ENCODE data around the gene ITGB1BP1. TPM values are rescaled to one million over a fixed set of nuclear protein-coding genes. Genes with fewer than 3 reads are reported as not detected.

Gene ITGB1BP1
- total RNA-seq, 4 donors from 2014 or later = 14.3 to 39.1 (median 32.6) TPM

GRCh38 chr2:9391961-9392720, 31.2 kb downstream of the ITGB1BP1 start:
- no peak overlapping the region for H3K4me3 ChIP-seq
- intact Hi-C loops (cut with DNase I) = no loop called here
- DNase-seq = no peak
- H3K9me3 ChIP-seq = no peaks in the 10 kb centered on the region
- peaks cover 0 to 19% (median 7%) of the 10 kb centered on the region in 3 donors for H3K4me1 ChIP-seq
- no peaks in the 10 kb centered on the region for H3K27me3 ChIP-seq
- TF ChIP-seq CTCF (IDR thresholded peaks at IDR 0.05) = no peak
- TF ChIP-seq POLR2A (IDR thresholded peaks at IDR 0.05) = no peak
- H3K36me3 ChIP-seq = peaks cover 0 to 71% (median 0%) of the 10 kb centered on the region in 3 donors
- WGBS, 2 donors = 79 to 81% methylated on average over 7 to 10 of the region's 13 CpGs
- peak overlapping the region in 2 of 4 donors; percentile 58 to 69 for H3K27ac ChIP-seq

GRCh38 chr2:9390991-9391390, 32.3 kb downstream of the ITGB1BP1 start:
- TF ChIP-seq CTCF (IDR thresholded peaks at IDR 0.05) = no peak
- TF ChIP-seq POLR2A (IDR thresholded peaks at IDR 0.05) = no peak
- intact Hi-C loops (cut with DNase I) = no loop called here
- H3K36me3 ChIP-seq = peaks cover 0 to 64% (median 0%) of the 10 kb centered on the region in 3 donors
- no peak overlapping the region for H3K27ac ChIP-seq
- no peaks in the 10 kb centered on the region for H3K9me3 ChIP-seq
- H3K27me3 ChIP-seq = no peaks in the 10 kb centered on the region
- no peak overlapping the region for H3K4me3 ChIP-seq
- peaks cover 0 to 30% (median 14%) of the 10 kb centered on the region in 3 donors for H3K4me1 ChIP-seq
- 90 to 95% methylated on average over 19 of the region's 19 CpGs for WGBS, 2 donors
- no peak for DNase-seq

- DNase-seq = no peak
- Histone ChIP-seq H3K4me3 (no peak overlapping the region), H3K27me3 (no peaks in the 10 kb centered on the region), H3K36me3 (peaks cover 0 to 66% (median 0%) of the 10 kb centered on the region in 3 donors), H3K4me1 (peaks cover 0 to 32% (median 15%) of the 10 kb centered on the region in 3 donors), H3K27ac (no peak overlapping the region), H3K9me3 (no peaks in the 10 kb centered on the region)
- WGBS, 2 donors = 94 to 100% methylated on average over 2 to 6 of the region's 7 CpGs
- TF ChIP-seq CTCF (IDR thresholded peaks at IDR 0.05) = no peak
- TF ChIP-seq POLR2A (IDR thresholded peaks at IDR 0.05) = no peak
- intact Hi-C loops (cut with DNase I) = no loop called here
Observed at GRCh38 chr2:9390151-9390850, 33.0 kb downstream of the ITGB1BP1 start.

- Histone ChIP-seq H3K36me3 (peaks cover 0 to 67% (median 0%) of the 10 kb centered on the region in 3 donors), H3K4me1 (peaks cover 0 to 32% (median 15%) of the 10 kb centered on the region in 3 donors), H3K27me3 (no peaks in the 10 kb centered on the region), H3K9me3 (no peaks in the 10 kb centered on the region), H3K4me3 (no peak overlapping the region), H3K27ac (no peak overlapping the region)
- intact Hi-C loops (cut with DNase I) = no loop called here
- DNase-seq = no peak
- no peak for TF ChIP-seq POLR2A (IDR thresholded peaks at IDR 0.05)
- TF ChIP-seq CTCF (IDR thresholded peaks at IDR 0.05) = no peak
- 86 to 92% methylated on average over 6 to 11 of the region's 28 CpGs for WGBS, 2 donors
Observed at GRCh38 chr2:9388950-9389911, 34.1 kb downstream of the ITGB1BP1 start.
